ENCODE data around the gene MAST4. TPM values are rescaled to one million over a fixed set of nuclear protein-coding genes. Genes with fewer than 3 reads are reported as not detected.
A peak's percentile ranks its signal among the peaks of the same experiment; 100 is the strongest.

MAST4 gene
- total and polyA plus RNA-seq, 2 experiments from 2014 or later = 4.2 to 6.0 TPM

- H3K9ac ChIP-seq = no peak overlapping the region
- no peak for DNase-seq
- in situ Hi-C loops (cut with MboI) = no loop called here
- H3K27ac ChIP-seq = no peak overlapping the region
- H3K27me3 ChIP-seq (replicated peaks; ENCODE audit: insufficient read depth) = no peaks in the 10 kb centered on the region
- H2AFZ ChIP-seq = no peak overlapping the region
- H3F3A ChIP-seq (ENCODE audit: insufficient read depth) = no peaks in the 10 kb centered on the region
- H3K4me2 ChIP-seq (ENCODE audit: unreplicated experiment) = no peak overlapping the region
- H3K9me2 ChIP-seq (ENCODE audit: insufficient read depth) = no peaks in the 10 kb centered on the region
- H3K36me3 ChIP-seq (ENCODE audit: low read depth) = no peaks in the 10 kb centered on the region
- no peak overlapping the region for H3K4me3 ChIP-seq
- H3K4me1 ChIP-seq (ENCODE audit: insufficient read depth) = 0 out of 2 replicates have a peak, but pooled peaks cover 6% of the 10 kb centered on the region
- H3K79me2 ChIP-seq (ENCODE audit: insufficient read depth) = no peaks in the 10 kb centered on the region
- H4K20me1 ChIP-seq (ENCODE audit: insufficient read depth) = no peaks in the 10 kb centered on the region
- TF ChIP-seq EZH2phosphoT487 (IDR thresholded peaks at IDR 0.05; ENCODE audit: insufficient read depth, low read depth) (no peak), EZH2 (IDR thresholded peaks at IDR 0.05; ENCODE audit: insufficient read depth, poor library complexity, severe bottlenecking) (no peak)
- WGBS, 2 experiments (ENCODE audit: low coverage in 1 of 2, low lambda C conversion rate in 2 of 2, missing lambda C conversion rate in 2 of 2) = 82 to 87% methylated on average over 3 of the region's 3 CpGs
- no peaks in the 10 kb centered on the region for H3K9me3 ChIP-seq (ENCODE audit: low read depth)
These were observed 284.2 kb downstream of the MAST4 start for GRCh38 chr5:66880401-66880800.

GRCh38 chr5:66881480-66882161 lies 285.4 kb downstream of the MAST4 start:
- no peak overlapping the region for H3K9ac ChIP-seq
- no peak overlapping the region for H3K4me2 ChIP-seq (ENCODE audit: unreplicated experiment)

GRCh38 chr5:66882606-66883227 lies 286.5 kb downstream of the MAST4 start:
- H3K27ac ChIP-seq = no peak overlapping the region

More at GRCh38 chr5:66881480-66882161, 285.4 kb downstream of the MAST4 start:
- no peaks in the 10 kb centered on the region for H3K79me2 ChIP-seq (ENCODE audit: insufficient read depth)
- H3K9me2 ChIP-seq (ENCODE audit: insufficient read depth) = no peaks in the 10 kb centered on the region
- no peak overlapping the region for H3K4me3 ChIP-seq
- DNase-seq = peak; percentile 15
- H3K4me1 ChIP-seq (ENCODE audit: insufficient read depth) = 0 out of 2 replicates have a peak, but pooled peaks cover 6% of the 10 kb centered on the region
- TF ChIP-seq EZH2 (IDR thresholded peaks at IDR 0.05; ENCODE audit: insufficient read depth, poor library complexity, severe bottlenecking) (no peak), EZH2phosphoT487 (IDR thresholded peaks at IDR 0.05; ENCODE audit: insufficient read depth, low read depth) (no peak)
- no peaks in the 10 kb centered on the region for H3K36me3 ChIP-seq (ENCODE audit: low read depth)
- in situ Hi-C loops (cut with MboI) = no loop called here
- no peaks in the 10 kb centered on the region for H3K27me3 ChIP-seq (replicated peaks; ENCODE audit: insufficient read depth)
- H3K9me3 ChIP-seq (ENCODE audit: low read depth) = no peaks in the 10 kb centered on the region
- H2AFZ ChIP-seq = no peak overlapping the region
- no peaks in the 10 kb centered on the region for H4K20me1 ChIP-seq (ENCODE audit: insufficient read depth)
- no peak overlapping the region for H3K27ac ChIP-seq
- H3F3A ChIP-seq (ENCODE audit: insufficient read depth) = no peaks in the 10 kb centered on the region
- 45% methylated on average over 2 of the region's 2 CpGs for WGBS, 2 experiments (ENCODE audit: low coverage in 1 of 2, low lambda C conversion rate in 2 of 2, missing lambda C conversion rate in 2 of 2)

GRCh38 chr5:66884564-66885243 lies 288.5 kb downstream of the MAST4 start:
- no peaks in the 10 kb centered on the region for H3K27me3 ChIP-seq (replicated peaks; ENCODE audit: insufficient read depth)
- H2AFZ ChIP-seq = no peak overlapping the region
- no peak for DNase-seq
- no peak overlapping the region for H3K9ac ChIP-seq
- H4K20me1 ChIP-seq (ENCODE audit: insufficient read depth) = no peaks in the 10 kb centered on the region
- TF ChIP-seq EZH2phosphoT487 (IDR thresholded peaks at IDR 0.05; ENCODE audit: insufficient read depth, low read depth) (no peak), EZH2 (IDR thresholded peaks at IDR 0.05; ENCODE audit: insufficient read depth, poor library complexity, severe bottlenecking) (no peak)
- no peaks in the 10 kb centered on the region for H3K9me3 ChIP-seq (ENCODE audit: low read depth)
- H3K4me1 ChIP-seq (ENCODE audit: insufficient read depth) = 0 out of 2 replicates have a peak, but pooled peaks cover 6% of the 10 kb centered on the region
- H3K4me2 ChIP-seq (ENCODE audit: unreplicated experiment) = no peak overlapping the region
- H3K27ac ChIP-seq = no peak overlapping the region
- no peaks in the 10 kb centered on the region for H3K79me2 ChIP-seq (ENCODE audit: insufficient read depth)
- no peaks in the 10 kb centered on the region for H3F3A ChIP-seq (ENCODE audit: insufficient read depth)
- H3K9me2 ChIP-seq (ENCODE audit: insufficient read depth) = no peaks in the 10 kb centered on the region
- H3K36me3 ChIP-seq (ENCODE audit: low read depth) = no peaks in the 10 kb centered on the region
- no peak overlapping the region for H3K4me3 ChIP-seq
- WGBS, 2 experiments (ENCODE audit: low coverage in 1 of 2, low lambda C conversion rate in 2 of 2, missing lambda C conversion rate in 2 of 2) = 70 to 72% methylated on average over 10 of the region's 10 CpGs
- in situ Hi-C loops (cut with MboI) = no loop called here

More at GRCh38 chr5:66882606-66883227, 286.5 kb downstream of the MAST4 start:
- Histone ChIP-seq H4K20me1 (ENCODE audit: insufficient read depth) (no peaks in the 10 kb centered on the region), H3K4me2 (ENCODE audit: unreplicated experiment) (no peak overlapping the region), H3F3A (ENCODE audit: insufficient read depth) (no peaks in the 10 kb centered on the region), H3K9me3 (ENCODE audit: low read depth) (no peaks in the 10 kb centered on the region), H3K27me3 (replicated peaks; ENCODE audit: insufficient read depth) (no peaks in the 10 kb centered on the region), H3K4me3 (no peak overlapping the region), H3K9ac (no peak overlapping the region), H3K79me2 (ENCODE audit: insufficient read depth) (no peaks in the 10 kb centered on the region), H3K4me1 (ENCODE audit: insufficient read depth) (0 out of 2 replicates have a peak, but pooled peaks cover 6% of the 10 kb centered on the region), H3K36me3 (ENCODE audit: low read depth) (no peaks in the 10 kb centered on the region), H2AFZ (no peak overlapping the region), H3K9me2 (ENCODE audit: insufficient read depth) (no peaks in the 10 kb centered on the region)
- WGBS, 2 experiments (ENCODE audit: low coverage in 1 of 2, low lambda C conversion rate in 2 of 2, missing lambda C conversion rate in 2 of 2) = 72 to 78% methylated on average over 3 of the region's 3 CpGs
- in situ Hi-C loops (cut with MboI) = no loop called here
- DNase-seq = peak; percentile 20
- no peak for TF ChIP-seq EZH2 (IDR thresholded peaks at IDR 0.05; ENCODE audit: insufficient read depth, poor library complexity, severe bottlenecking)
- no peak for TF ChIP-seq EZH2phosphoT487 (IDR thresholded peaks at IDR 0.05; ENCODE audit: insufficient read depth, low read depth)
